COLO668 (cell line): ENCODE data around the gene EEFSEC.
"Not testable (repeated sequence)": the region's sequence is repeated elsewhere in the genome, so short reads cannot be mapped to it uniquely, and the experiment has no call there.

Experiments
- DNase-seq: peaks from one replicate; lab custom pipeline; 2025; ENCODE audit not compliant: unreplicated experiment; lab: John Stamatoyannopoulos, UW

The EEFSEC gene

GRCh38 chr3:128151758-128152274 lies 1.5 kb upstream of the EEFSEC start:
- DNase-seq, result no peak

GRCh38 chr3:128152419-128153155 lies 694 bp upstream of the EEFSEC start:
- DNase-seq, result no peak

- not testable (repeated sequence) for DNase-seq
Measured at GRCh38 chr3:128154354-128154753, 1.1 kb downstream of the EEFSEC start.

DNA sequence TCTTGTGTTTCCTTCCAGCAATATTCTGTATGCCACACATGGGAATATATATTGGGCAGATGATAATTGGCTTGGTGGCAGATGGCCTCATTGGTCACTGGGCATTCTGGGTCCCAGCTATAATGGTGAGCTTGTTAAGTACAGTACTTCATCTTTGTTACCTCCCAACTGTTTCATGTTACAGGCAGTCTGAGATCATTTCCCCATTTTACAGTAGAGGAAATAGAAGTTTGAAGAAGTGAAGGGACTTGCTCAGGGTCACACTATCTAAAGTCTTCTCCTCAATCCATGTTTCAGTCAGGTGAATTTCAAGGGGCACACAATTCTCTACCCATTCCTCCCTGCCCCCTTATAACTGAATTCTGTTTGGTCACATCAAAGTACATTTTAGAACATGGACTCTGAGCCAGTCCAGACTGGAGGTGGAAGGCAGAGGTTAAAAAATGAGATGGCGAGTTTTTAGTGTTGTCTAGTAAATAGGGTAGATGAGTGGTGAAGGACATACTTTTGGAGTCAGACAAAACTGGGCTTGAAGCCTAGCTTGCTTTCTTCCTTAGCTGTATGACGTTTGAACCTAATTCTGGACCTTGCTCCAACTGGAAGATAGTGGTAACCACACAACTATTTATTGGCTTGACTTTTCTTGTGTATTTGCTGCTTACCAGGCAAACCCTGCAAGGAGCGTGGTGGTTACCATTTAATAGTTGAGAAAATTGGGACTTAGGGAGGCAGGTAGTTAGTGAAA lies 2.5 kb downstream of the EEFSEC start:
- no peak for DNase-seq

DNA sequence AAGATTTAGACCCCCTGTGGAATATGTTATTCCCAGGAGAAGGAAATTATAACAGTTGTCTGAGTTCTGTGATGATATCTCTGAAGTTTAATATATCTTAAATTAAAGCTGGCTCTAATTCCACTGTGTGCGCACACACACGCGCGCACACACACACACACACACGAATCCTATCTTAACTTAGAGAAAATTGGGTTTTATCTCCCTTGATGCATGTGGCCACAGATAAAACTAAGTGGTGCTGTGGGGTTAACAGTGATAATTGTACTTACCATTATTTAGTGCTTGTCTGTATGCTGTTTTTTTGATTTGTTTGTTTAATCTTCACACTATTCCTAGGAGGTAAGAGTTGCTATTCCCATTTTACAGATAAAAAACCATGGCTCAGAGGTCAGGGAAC lies 7.4 kb downstream of the EEFSEC start:
- no peak for DNase-seq

DNA sequence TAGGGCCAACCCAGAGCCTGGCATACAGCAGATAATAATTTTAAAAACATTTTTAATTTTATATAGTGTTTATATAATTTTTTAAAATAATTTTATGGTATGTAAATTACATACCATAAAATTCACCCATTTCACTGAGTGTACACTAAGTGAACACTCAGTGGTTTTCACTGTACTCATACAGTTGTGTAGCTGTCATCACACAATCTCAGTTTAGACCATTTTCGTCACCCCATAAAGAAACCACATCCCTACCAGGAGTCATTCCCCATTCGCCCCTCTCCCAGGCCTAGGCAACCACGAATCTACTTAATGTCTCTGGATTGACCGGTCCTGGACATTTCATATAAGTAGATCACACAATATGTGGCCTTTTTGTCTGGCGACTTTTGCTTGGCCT lies 10.2 kb downstream of the EEFSEC start:
- DNase-seq, result no peak

- no peak for DNase-seq
Measured at GRCh38 chr3:128166971-128167453, 13.7 kb downstream of the EEFSEC start.

- DNase-seq, result no peak
Measured at GRCh38 chr3:128167646-128167972, 14.3 kb downstream of the EEFSEC start.

- no peak for DNase-seq
Measured at GRCh38 chr3:128167973-128168674, 14.8 kb downstream of the EEFSEC start.

DNA sequence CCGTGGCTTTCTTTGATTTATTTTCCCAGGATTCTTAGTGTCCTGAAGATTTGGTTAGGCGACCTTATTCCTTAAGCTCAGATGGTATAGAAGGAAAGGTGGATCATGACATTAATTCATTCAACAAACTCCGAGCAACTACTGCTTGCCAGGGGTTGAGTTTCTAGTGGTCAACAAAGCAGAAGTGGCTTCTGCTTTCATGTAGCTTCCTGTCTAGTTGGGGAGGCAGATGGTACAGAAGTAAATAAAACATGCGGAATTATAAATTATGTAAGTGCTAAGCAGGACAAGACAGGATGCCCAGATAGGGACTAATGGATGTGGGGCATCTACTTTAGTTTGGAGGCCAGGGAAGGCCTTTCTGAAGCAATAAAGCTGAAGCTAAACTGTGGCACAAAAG lies 15.6 kb downstream of the EEFSEC start:
- DNase-seq, result no peak

DNA sequence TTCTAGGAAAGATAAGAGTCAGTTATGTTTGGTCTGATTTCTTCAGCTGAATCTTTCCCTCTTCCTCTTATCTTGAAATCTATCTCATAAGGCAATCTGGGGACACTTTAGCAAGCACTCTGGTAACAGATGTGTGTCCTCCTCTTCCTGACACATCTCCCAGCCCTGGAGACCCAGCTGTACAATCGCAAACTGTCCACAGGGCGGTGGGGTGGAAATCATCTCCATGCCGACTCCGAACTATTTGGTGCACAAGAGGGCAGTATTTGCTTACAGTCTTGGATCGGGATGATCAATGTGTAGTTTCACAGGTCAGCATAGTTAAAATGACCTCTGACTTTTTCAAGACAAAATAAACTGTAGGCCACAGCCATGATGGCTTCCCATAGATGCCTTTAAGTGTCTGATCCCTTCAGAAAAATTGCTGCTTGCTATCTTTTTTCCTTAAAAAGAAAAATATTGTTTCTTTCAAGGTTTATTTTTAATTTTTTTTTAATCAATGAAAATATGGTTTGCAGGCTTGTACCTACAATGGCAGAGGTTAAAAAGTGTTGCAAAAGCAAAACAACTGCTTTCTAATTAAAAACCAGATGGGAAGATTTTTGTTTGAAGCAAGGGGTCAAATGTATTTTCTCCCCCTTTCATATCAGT lies 17.7 kb downstream of the EEFSEC start:
- peak; percentile 43 for DNase-seq

GRCh38 chr3:128173200-128173599 lies 19.9 kb downstream of the EEFSEC start:
- DNase-seq, result no peak

DNA sequence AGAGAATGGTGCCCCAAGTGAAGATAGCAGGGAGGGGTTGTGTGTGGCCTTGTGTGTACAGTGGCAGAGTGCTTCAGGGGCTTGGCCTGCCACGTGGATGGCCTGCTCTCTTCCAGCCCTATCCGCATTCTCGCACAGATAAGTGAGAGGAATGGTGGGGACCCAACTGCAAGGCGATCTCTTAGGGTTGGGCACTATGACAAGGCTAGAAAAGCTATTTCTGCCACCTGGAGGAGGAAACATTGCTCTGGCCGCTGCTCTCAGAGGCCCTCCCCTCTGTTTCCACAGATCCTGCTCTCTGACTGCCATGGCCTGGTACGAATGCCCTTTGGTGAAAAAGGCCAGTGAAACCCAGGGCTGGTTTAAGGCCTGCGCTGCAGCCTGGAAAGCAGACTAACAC lies 20.6 kb downstream of the EEFSEC start:
- DNase-seq, result no peak

DNA sequence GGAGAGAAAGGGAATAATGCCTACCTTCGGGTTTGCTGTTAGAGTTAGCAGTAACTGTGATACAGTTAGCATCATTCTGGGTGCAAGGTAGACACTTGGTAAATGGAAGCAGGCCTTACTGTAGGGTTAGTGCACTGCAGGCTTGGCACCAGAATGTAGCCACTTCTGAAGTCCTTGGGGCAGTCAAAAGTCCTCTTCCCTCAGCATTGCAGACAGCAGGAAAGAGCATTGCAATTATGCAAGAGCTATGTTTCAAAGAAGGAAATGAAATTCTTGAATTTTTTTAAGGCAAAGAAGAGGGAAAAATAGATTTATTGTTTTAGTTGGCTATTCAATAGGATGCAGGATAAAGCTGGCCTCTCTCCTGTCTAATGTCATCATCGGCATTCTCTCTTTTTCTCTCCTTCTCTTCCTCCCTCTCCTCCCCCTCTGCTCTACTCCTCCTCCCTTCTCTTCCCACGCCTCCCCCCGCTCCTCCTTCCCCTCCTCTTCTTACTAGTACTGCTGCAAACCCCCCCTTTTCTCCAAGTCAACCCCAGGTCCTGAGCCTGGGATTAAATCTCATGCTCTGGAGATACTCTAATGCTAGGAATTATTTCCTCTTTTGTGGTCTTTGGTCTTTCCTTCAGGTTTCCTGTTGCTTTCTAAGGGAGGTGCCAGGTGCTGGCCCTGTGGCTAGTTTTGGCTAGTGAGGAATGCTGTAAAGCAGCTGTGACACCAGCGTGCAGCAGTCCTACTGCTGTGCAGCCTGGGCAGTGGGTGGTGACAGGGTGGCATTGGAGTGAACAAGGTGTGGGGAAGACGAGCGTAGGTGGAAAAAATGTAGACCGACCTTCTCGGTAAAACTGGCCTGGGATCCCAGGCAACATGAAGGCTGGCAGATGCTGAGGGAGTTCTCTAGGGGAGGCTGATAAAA lies 21.7 kb downstream of the EEFSEC start:
- DNase-seq, result no peak

GRCh38 chr3:128175768-128176167 lies 22.5 kb downstream of the EEFSEC start:
- DNase-seq, result no peak

DNA sequence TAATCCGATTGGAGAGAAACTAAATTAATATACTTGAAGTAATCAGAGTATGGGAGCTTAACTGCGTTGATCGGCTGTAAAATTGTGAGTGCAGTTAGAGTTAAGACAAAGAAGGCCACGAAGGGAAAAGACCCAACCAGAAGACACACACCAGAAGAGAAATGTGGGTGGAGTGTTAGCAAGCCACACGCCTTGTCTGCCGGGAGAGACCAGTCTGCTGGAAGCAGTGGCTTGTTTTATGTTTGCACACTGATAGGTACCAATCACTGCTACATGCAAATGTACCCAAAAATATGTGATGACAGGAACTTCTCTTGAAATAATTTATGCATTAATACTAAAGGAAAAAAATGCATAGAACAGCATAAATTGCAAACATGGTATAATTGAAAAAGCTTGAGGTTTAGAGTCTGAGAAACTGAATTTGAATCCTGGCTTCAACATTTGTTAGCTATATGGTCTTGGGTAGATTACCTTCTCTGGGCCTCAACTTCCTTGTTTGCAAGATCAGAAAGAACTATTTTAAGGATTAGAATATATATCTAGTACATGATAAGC lies 23.1 kb downstream of the EEFSEC start:
- no peak for DNase-seq

DNA sequence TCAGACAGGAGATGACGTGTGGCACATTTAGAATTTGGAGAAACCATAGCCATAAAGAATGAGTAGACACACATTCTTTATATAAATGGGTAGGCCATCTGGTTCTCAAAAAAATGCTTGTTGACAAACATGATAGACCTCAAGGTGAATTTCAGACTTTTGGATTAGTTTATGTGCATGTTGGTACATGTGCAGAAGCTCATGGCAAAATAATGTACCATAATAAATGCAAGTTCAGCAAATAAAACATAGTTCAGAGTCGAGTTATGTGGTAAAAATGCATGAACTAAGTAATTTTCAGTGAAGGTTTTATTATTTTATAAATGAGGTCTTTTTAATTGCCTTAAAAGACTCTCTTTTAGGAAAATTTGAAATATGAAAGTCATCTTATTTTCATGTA lies 24.6 kb downstream of the EEFSEC start:
- no peak for DNase-seq

DNA sequence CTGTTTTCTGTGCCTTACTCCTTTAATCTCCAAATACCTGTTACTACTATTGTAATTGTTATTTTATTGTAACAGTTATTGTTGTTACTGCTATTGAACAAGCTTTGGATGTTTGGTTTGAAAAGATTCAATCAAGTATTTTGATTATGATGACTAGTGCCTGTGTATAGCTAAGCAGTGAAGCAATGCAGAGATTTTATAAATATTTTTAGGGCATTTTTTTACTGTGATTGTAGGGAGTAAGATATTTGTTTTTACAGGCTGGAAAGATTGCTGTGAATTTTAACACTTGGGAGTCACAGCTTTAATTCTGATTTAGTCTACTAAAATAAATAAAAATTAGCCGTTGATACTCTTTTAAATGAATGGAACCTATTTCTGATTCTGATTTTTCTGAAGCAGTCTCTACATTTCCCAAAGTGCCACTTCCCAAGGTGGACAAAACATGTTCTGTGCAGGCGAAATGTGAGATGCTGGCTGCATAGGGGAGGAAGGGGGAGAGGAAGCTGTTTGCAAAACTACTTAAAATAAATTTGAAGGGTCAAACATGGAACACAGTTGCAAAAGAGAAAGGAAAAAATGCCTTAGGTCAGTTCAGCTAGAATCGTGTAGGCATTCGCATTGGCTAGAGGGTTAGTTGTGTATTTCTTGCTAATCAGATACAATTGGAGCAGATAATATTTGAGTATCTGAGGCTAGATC lies 25.7 kb downstream of the EEFSEC start:
- no peak for DNase-seq

- DNase-seq, result no peak
Measured at GRCh38 chr3:128179484-128179819, 26.2 kb downstream of the EEFSEC start.
